H1 (cell line): ENCODE data around the gene ERVFRD-1.

Source experiments
- MAX ChIP-seq: IDR thresholded peaks from 2 replicates; pipeline ENCODE4 v1.6.1; 2012; ENCODE audit warnings: inconsistent platforms
- POLR2AphosphoS5 ChIP-seq: IDR thresholded peaks from 2 replicates; pipeline ENCODE4 v1.6.1; 2011; ENCODE audit warnings: low read depth, low read length
- RXRA ChIP-seq: IDR thresholded peaks from 2 replicates; pipeline ENCODE4 v1.6.1; 2011; ENCODE audit warnings: low read depth, mild to moderate bottlenecking, low read length, moderate library complexity; ENCODE audit not compliant: insufficient read depth
- SP1 ChIP-seq: IDR thresholded peaks from 2 replicates; pipeline ENCODE4 v1.6.1; 2011; ENCODE audit warnings: low read depth, low read length
- SP2 ChIP-seq: IDR thresholded peaks from 2 replicates; pipeline ENCODE4 v1.6.1; 2012; ENCODE audit warnings: mild to moderate bottlenecking, low read length, inconsistent platforms
- TAF1 ChIP-seq: IDR thresholded peaks from 2 replicates; pipeline ENCODE4 v1.6.1; 2011; ENCODE audit warnings: mild to moderate bottlenecking, low read depth, low read length
- USF2 ChIP-seq: IDR thresholded peaks from 2 replicates; pipeline ENCODE4 v1.6.1; 2011; ENCODE audit warnings: low read length, improper control_type of control experiment

- TF ChIP-seq USF2: no peak
- no peak for TF ChIP-seq POLR2AphosphoS5
- no peak for TF ChIP-seq SP1
- TF ChIP-seq MAX: no peak
- TF ChIP-seq RXRA: no peak
- no peak for TF ChIP-seq TAF1
- TF ChIP-seq SP2: no peak
Measured at GRCh38 chr6:11053307-11053706, 58.2 kb downstream of the ERVFRD-1 start.
